PC-9 (cell line): ENCODE data around the gene IQCB1. TPM values are rescaled to one million over a fixed set of nuclear protein-coding genes. Genes with fewer than 3 reads are reported as not detected.

Experiments used
- BruUV-seq: library from RNA; stranded (reverse); fragments of 400-500 nt; replicated peaks from 2 replicates; lab custom pipeline; 2021; lab: Mats Ljungman, UMichigan
- CTCF ChIA-PET: fragments of 300-600 bp; sonication (Branson Sonifier 250); formaldehyde crosslinking; loops from one replicate; lab custom pipeline; 2022; ENCODE audit warnings: antibody characterized with exemption; lab: Charles Lee
- POLR2A ChIA-PET: fragments of 300-600 bp; sonication (Branson Sonifier 250); formaldehyde crosslinking; loops from one replicate; lab custom pipeline; 2022; ENCODE audit warnings: antibody characterized with exemption; ENCODE audit not compliant: unreplicated experiment; lab: Charles Lee
- DNase-seq, 2 experiments: peaks; one replicate each; pipeline versions ENCODE4 v3.0.0 to v3.0.0-alpha.2; 2015 to 2022; ENCODE audit warnings: mixed read lengths in 1 of 2
- H2AFZ ChIP-seq: fragments of 200-600 bp; sonication (generic); 2 replicates; pipeline ENCODE4 v1.8.1; 2017; ENCODE audit warnings: antibody characterized with exemption
- H3F3A ChIP-seq: fragments of 200-600 bp; sonication (generic); 2 replicates; pipeline ENCODE4 v1.8.1; 2017; ENCODE audit warnings: antibody characterized with exemption, mild to moderate bottlenecking, low read depth; ENCODE audit not compliant: insufficient read depth
- H3K27ac ChIP-seq: fragments of 200-600 bp; sonication (generic); 2 replicates; pipeline ENCODE4 v1.6.1; 2016; ENCODE audit warnings: mixed run types
- H3K27me3 ChIP-seq: fragments of 200-600 bp; sonication (generic); 2 replicates; pipeline ENCODE4 v1.6.1; 2016; ENCODE audit warnings: low read depth, mixed run types; ENCODE audit not compliant: insufficient read depth
- H3K36me3 ChIP-seq: fragments of 200-600 bp; sonication (generic); 2 replicates; pipeline ENCODE4 v1.6.1; 2016; ENCODE audit warnings: low read depth, mixed run types
- H3K4me1 ChIP-seq: fragments of 200-600 bp; sonication (generic); replicated peaks from 2 replicates; pipeline ENCODE4 v1.6.1; 2016; ENCODE audit warnings: mixed run types; ENCODE audit not compliant: insufficient read depth
- H3K4me2 ChIP-seq: fragments of 200-600 bp; sonication (generic); 2 replicates; pipeline ENCODE4 v1.6.1; 2017; ENCODE audit warnings: mixed run types
- H3K4me3 ChIP-seq: fragments of 200-600 bp; sonication (generic); 2 replicates; pipeline ENCODE4 v1.6.1; 2016; ENCODE audit warnings: mixed run types
- H3K79me2 ChIP-seq: fragments of 200-600 bp; sonication (generic); 2 replicates; pipeline ENCODE4 v1.6.1; 2017; ENCODE audit warnings: low read depth, mixed run types
- H3K9me2 ChIP-seq: fragments of 200-600 bp; sonication (generic); 2 replicates; pipeline ENCODE4 v1.8.1; 2017; ENCODE audit warnings: mild to moderate bottlenecking; ENCODE audit not compliant: insufficient read depth
- H3K9me3 ChIP-seq: fragments of 200-600 bp; sonication (generic); 2 replicates; pipeline ENCODE4 v1.8.1; 2016; ENCODE audit warnings: low read depth; ENCODE audit not compliant: insufficient read depth
- H4K20me1 ChIP-seq: fragments of 200-600 bp; sonication (generic); 2 replicates; pipeline ENCODE4 v1.8.1; 2017; ENCODE audit not compliant: insufficient read depth
- EZH2 ChIP-seq: fragments of 200-600 bp; sonication (generic); IDR thresholded peaks from 2 replicates; pipeline ENCODE4 v1.8.0; 2017; ENCODE audit warnings: antibody characterized with exemption, low read depth
- intact Hi-C: fragments of 100-400 bp; cut with micrococcal nuclease; formaldehyde crosslinking; loops from one replicate; pipeline ENCODE4 v1.10.0; 2022; ENCODE audit not compliant: unreplicated experiment
- total RNA-seq: library from RNA; stranded (reverse); gene quantifications from 2 replicates; pipeline ENCODE4 v1.2.3, GENCODE V29; 2021
- TF ChIP-seq, protein P1 (sequence below): fragments of 200-600 bp; sonication (generic); conservative IDR thresholded peaks from 2 replicates; pipeline ENCODE4 v1.6.1; 2017; ENCODE audit warnings: mixed run types, antibody characterized with exemption, mild to moderate bottlenecking, moderate library complexity

Gene IQCB1
- total RNA-seq, 1 experiment from 2014 or later = 14.8 TPM

DNA sequence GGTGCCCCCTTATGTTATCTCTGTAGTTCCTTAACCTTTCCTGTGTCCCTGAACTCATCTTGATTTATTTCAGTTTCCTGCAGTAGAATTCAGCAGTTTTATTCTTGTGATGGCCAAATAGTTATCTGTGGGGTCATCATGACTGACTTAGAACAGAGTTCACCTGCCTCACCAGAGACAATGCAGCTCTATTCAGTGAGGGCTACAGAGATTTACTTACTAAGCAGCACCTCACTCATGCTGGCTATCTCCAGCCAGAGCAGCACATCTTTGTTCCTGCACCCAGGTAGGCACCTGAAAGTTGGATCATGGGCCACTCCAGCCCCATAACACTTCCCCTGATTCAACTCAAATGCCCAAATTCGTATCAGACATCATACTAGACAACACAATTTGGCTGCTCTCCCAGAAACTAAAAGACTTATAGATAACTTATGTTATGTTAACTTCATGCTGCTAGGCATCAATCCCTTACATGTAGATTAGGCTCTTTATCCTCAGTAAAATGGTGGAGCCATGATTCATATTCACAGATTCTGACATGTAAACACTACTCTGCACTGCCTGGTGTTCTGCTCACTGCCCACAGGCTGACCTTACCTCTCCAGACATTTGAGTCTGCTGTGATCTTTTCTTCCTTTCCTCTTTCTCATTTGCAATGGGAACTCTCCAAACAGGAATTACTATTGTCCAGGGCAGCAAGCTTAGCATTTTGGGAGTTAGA, 76.0 kb downstream of the IQCB1 start:
- Histone ChIP-seq H3K4me1 (no peaks in the 10 kb centered on the region), H3K9me2 (no peaks in the 10 kb centered on the region), H3K4me3 (no peak overlapping the region), H3K4me2 (no peak overlapping the region), H3F3A (no peaks in the 10 kb centered on the region), H3K9me3 (no peaks in the 10 kb centered on the region), H3K27ac (no peak overlapping the region), H3K36me3 (no peaks in the 10 kb centered on the region), H3K79me2 (no peaks in the 10 kb centered on the region), H2AFZ (no peak overlapping the region), H4K20me1 (no peaks in the 10 kb centered on the region), H3K27me3 (no peaks in the 10 kb centered on the region)
- intact Hi-C loops = no loop called here
- CTCF ChIA-PET = no interaction called here
- no peak for TF ChIP-seq EZH2
- TF ChIP-seq, protein P1, sequence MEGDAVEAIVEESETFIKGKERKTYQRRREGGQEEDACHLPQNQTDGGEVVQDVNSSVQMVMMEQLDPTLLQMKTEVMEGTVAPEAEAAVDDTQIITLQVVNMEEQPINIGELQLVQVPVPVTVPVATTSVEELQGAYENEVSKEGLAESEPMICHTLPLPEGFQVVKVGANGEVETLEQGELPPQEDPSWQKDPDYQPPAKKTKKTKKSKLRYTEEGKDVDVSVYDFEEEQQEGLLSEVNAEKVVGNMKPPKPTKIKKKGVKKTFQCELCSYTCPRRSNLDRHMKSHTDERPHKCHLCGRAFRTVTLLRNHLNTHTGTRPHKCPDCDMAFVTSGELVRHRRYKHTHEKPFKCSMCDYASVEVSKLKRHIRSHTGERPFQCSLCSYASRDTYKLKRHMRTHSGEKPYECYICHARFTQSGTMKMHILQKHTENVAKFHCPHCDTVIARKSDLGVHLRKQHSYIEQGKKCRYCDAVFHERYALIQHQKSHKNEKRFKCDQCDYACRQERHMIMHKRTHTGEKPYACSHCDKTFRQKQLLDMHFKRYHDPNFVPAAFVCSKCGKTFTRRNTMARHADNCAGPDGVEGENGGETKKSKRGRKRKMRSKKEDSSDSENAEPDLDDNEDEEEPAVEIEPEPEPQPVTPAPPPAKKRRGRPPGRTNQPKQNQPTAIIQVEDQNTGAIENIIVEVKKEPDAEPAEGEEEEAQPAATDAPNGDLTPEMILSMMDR = no peak
- POLR2A ChIA-PET = no interaction called here
- DNase-seq = no peak
- BruUV-seq = no TSS peak

- H3K4me2 ChIP-seq = no peak overlapping the region
- no peaks in the 10 kb centered on the region for H3K27me3 ChIP-seq
- no peaks in the 10 kb centered on the region for H3F3A ChIP-seq
- H2AFZ ChIP-seq = no peak overlapping the region
- no peaks in the 10 kb centered on the region for H3K4me1 ChIP-seq
- no TSS peak for BruUV-seq
- H3K9me2 ChIP-seq = no peaks in the 10 kb centered on the region
- no peaks in the 10 kb centered on the region for H3K9me3 ChIP-seq
- intact Hi-C loops = no loop called here
- CTCF ChIA-PET = interaction anchor here (0.6 kb wide), 1 partner anchor 211 kb away, joined by 5 read pairs; no protein-coding TSS in a partner anchor
- no peaks in the 10 kb centered on the region for H4K20me1 ChIP-seq
- H3K36me3 ChIP-seq = no peaks in the 10 kb centered on the region
- no peak for TF ChIP-seq EZH2
- TF ChIP-seq, protein P1 = no peak
- DNase-seq = no peak
- no peak overlapping the region for H3K27ac ChIP-seq
- H3K4me3 ChIP-seq = no peak overlapping the region
- H3K79me2 ChIP-seq = no peaks in the 10 kb centered on the region
- POLR2A ChIA-PET = no interaction called here
Observed at GRCh38 chr3:121757812-121758545, 76.9 kb downstream of the IQCB1 start.

DNA sequence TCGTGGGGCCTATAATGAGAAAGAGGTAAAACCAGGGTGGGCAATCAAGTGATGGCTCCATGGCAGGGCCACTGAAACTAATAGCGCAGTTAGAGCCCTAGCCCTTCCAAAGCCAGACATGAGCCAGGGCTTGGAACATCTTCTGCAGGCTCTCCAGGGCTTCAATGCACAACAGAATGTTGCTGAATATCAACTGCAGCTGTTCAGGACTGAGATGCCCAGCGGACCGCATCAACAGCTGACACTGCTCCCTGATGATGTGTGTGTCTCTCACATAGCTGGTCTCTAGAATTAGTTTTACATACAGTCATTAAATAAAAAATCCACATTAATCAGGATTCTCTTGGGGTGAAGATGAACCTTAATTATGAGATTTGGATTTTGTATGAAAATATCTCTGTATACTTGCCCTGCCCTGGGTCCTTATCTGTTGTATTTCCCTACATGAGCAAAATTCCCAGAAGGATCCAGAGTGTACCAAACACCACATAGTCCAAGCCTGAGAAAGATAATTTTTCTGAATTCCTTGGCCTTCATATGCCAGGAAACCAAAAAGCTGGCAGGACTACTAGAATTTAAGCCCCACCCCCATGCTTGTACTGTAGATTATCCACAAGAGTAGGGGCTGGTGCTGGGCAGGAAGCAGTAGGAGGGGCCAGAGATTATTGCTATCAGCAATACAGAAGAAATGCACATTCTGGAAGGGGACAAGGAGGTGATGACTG, 77.6 kb downstream of the IQCB1 start:
- H3K9me3 ChIP-seq = no peaks in the 10 kb centered on the region
- CTCF ChIA-PET = interaction anchor here (0.6 kb wide), 1 partner anchor 210 kb away, joined by 5 read pairs; no protein-coding TSS in a partner anchor
- peaks cover 6% of the 10 kb centered on the region for H3K4me1 ChIP-seq
- no TSS peak for BruUV-seq
- no peak for TF ChIP-seq EZH2
- TF ChIP-seq, protein P1 = no peak
- no peaks in the 10 kb centered on the region for H3K27me3 ChIP-seq
- no peak overlapping the region for H3K27ac ChIP-seq
- no peak overlapping the region for H2AFZ ChIP-seq
- H3K4me2 ChIP-seq = no peak overlapping the region
- H3K9me2 ChIP-seq = no peaks in the 10 kb centered on the region
- no peak for DNase-seq
- no peaks in the 10 kb centered on the region for H3F3A ChIP-seq
- POLR2A ChIA-PET = no interaction called here
- no peak overlapping the region for H3K4me3 ChIP-seq
- no peaks in the 10 kb centered on the region for H3K36me3 ChIP-seq
- no peaks in the 10 kb centered on the region for H4K20me1 ChIP-seq
- intact Hi-C loops = no loop called here
- H3K79me2 ChIP-seq = no peaks in the 10 kb centered on the region
